Measurements from ENCODE around the gene B3GALNT1. TPM values are rescaled to one million over a fixed set of nuclear protein-coding genes. Genes with fewer than 3 reads are reported as not detected.
A peak's percentile ranks its signal among the peaks of the same experiment; 100 is the strongest.

The B3GALNT1 gene
- total RNA-seq, 4 donors from 2014 or later = 1.6 to 6.1 (median 3.9) TPM

- H3K27me3 ChIP-seq = no peaks in the 10 kb centered on the region
- WGBS, 2 donors (ENCODE audit: low coverage in 1 of 2) = 100% methylated on average over 1 of the region's 1 CpG
- H3K4me3 ChIP-seq = no peak overlapping the region
- no peaks in the 10 kb centered on the region for H3K9me3 ChIP-seq
- peaks cover 0 to 28% of the 10 kb centered on the region in 2 donors for H3K36me3 ChIP-seq
- no peak for ATAC-seq
- no peak overlapping the region for H3K27ac ChIP-seq
- peaks cover 0 to 7% (median 0%) of the 10 kb centered on the region in 3 donors for H3K4me1 ChIP-seq
- TF ChIP-seq POLR2AphosphoS5 (IDR thresholded peaks at IDR 0.05) = no peak
- TF ChIP-seq CTCF (IDR thresholded peaks at IDR 0.05) = no peak
- TF ChIP-seq POLR2A (IDR thresholded peaks at IDR 0.05) = no peak
- no peak for TF ChIP-seq EP300 (IDR thresholded peaks at IDR 0.05)
Observed at GRCh38 chr3:161072211-161072621, 32.9 kb downstream of the B3GALNT1 start.

- Histone ChIP-seq H3K36me3 (peaks cover 0 to 38% of the 10 kb centered on the region in 2 donors), H3K27me3 (no peaks in the 10 kb centered on the region), H3K4me1 (peaks cover 0 to 7% (median 0%) of the 10 kb centered on the region in 3 donors), H3K9me3 (no peaks in the 10 kb centered on the region), H3K27ac (no peak overlapping the region), H3K4me3 (no peak overlapping the region)
- TF ChIP-seq EP300 (IDR thresholded peaks at IDR 0.05) = no peak
- TF ChIP-seq POLR2AphosphoS5 (IDR thresholded peaks at IDR 0.05) = no peak
- TF ChIP-seq POLR2A (IDR thresholded peaks at IDR 0.05) = no peak
- TF ChIP-seq CTCF (IDR thresholded peaks at IDR 0.05) = no peak
- no peak for ATAC-seq
- 63 to 77% methylated on average over 6 of the region's 6 CpGs for WGBS, 2 donors (ENCODE audit: low coverage in 1 of 2)
Observed at GRCh38 chr3:161070980-161071663, 34.0 kb downstream of the B3GALNT1 start.

GRCh38 chr3:161070252-161070930 is 34.8 kb downstream of the B3GALNT1 start:
- ATAC-seq = no peak
- H3K36me3 ChIP-seq = peaks cover 0 to 44% of the 10 kb centered on the region in 2 donors
- peaks cover 0 to 7% (median 0%) of the 10 kb centered on the region in 3 donors for H3K4me1 ChIP-seq
- no peak for TF ChIP-seq POLR2A (IDR thresholded peaks at IDR 0.05)
- TF ChIP-seq POLR2AphosphoS5 (IDR thresholded peaks at IDR 0.05) = no peak
- TF ChIP-seq CTCF (IDR thresholded peaks at IDR 0.05) = no peak
- no peak for TF ChIP-seq EP300 (IDR thresholded peaks at IDR 0.05)
- H3K27ac ChIP-seq = no peak overlapping the region
- no peaks in the 10 kb centered on the region for H3K9me3 ChIP-seq
- H3K27me3 ChIP-seq = no peaks in the 10 kb centered on the region
- H3K4me3 ChIP-seq = no peak overlapping the region
- WGBS, 2 donors (ENCODE audit: low coverage in 1 of 2) = 80 to 96% methylated on average over 3 to 7 of the region's 9 CpGs

- H3K27ac ChIP-seq = no peak overlapping the region
- no peaks in the 10 kb centered on the region for H3K9me3 ChIP-seq
- peaks cover 0 to 7% (median 0%) of the 10 kb centered on the region in 3 donors for H3K4me1 ChIP-seq
- ATAC-seq = peak; percentile 60
- H3K27me3 ChIP-seq = no peaks in the 10 kb centered on the region
- no peak overlapping the region for H3K4me3 ChIP-seq
- no peak for TF ChIP-seq POLR2A (IDR thresholded peaks at IDR 0.05)
- TF ChIP-seq CTCF (IDR thresholded peaks at IDR 0.05) = no peak
- TF ChIP-seq EP300 (IDR thresholded peaks at IDR 0.05) = no peak
- no peak for TF ChIP-seq POLR2AphosphoS5 (IDR thresholded peaks at IDR 0.05)
- peaks cover 0 to 44% of the 10 kb centered on the region in 2 donors for H3K36me3 ChIP-seq
- 79 to 90% methylated on average over 3 to 5 of the region's 5 CpGs for WGBS, 2 donors (ENCODE audit: low coverage in 1 of 2)
Observed at GRCh38 chr3:161069511-161070251, 35.5 kb downstream of the B3GALNT1 start.

All from gastroesophageal sphincter (tissue), 4 donors.